WTC11 (cell line): Measurements from ENCODE around the gene DISP3. TPM values are rescaled to one million over a fixed set of nuclear protein-coding genes. Genes with fewer than 3 reads are reported as not detected.

ENCODE experiments used
- ATAC-seq: fragments of 200-7000 bp; cut with Tn5 transposase; 2 replicates; pipeline ENCODE4 v1.10.0; 2021; ENCODE audit warnings: mild to moderate bottlenecking, moderate library complexity
- CTCF ChIA-PET: fragments of 300-600 bp; sonication (Branson Sonifier 250); formaldehyde crosslinking; loops from one replicate; lab custom pipeline; 2021; ENCODE audit warnings: antibody characterized with exemption; lab: Charles Lee
- POLR2A ChIA-PET: fragments of 350-600 bp; sonication (Branson Sonifier 250); formaldehyde crosslinking; loops from one replicate; lab custom pipeline; 2021; ENCODE audit warnings: antibody characterized with exemption; lab: Charles Lee
- DNase-seq: peaks from one replicate; pipeline ENCODE4 v3.0.0; 2021; ENCODE audit warnings: low spot score
- H3K27ac Mint-ChIP-seq: 2 replicates; pipeline ENCODE4 v1.8.0; 2021; ENCODE audit warnings: mixed read lengths
- H3K27me3 Mint-ChIP-seq: 2 replicates; pipeline ENCODE4 v1.8.0; 2021; ENCODE audit warnings: low read depth, mild to moderate bottlenecking, moderate library complexity, mixed read lengths
- H3K36me3 Mint-ChIP-seq: 2 replicates; pipeline ENCODE4 v1.8.0; 2021; ENCODE audit warnings: mixed read lengths
- H3K4me1 Mint-ChIP-seq: 2 replicates; pipeline ENCODE4 v1.8.0; 2022; ENCODE audit warnings: mixed read lengths
- H3K4me3 Mint-ChIP-seq: 2 replicates; pipeline ENCODE4 v1.8.0; 2021; ENCODE audit warnings: mild to moderate bottlenecking, moderate library complexity, mixed read lengths
- H3K9me3 Mint-ChIP-seq: 2 replicates; pipeline ENCODE4 v1.8.0; 2021; ENCODE audit warnings: mixed read lengths
- CBFB ChIP-seq: sonication (generic); formaldehyde crosslinking; IDR thresholded peaks from 2 replicates; pipeline ENCODE4 v1.8.1; 2022; ENCODE audit warnings: mild to moderate bottlenecking, low read depth, missing genetic modification reagents
- ETV6 ChIP-seq: sonication (generic); formaldehyde crosslinking; IDR thresholded peaks from 2 replicates; pipeline ENCODE4 v1.8.1; 2022; ENCODE audit warnings: mild to moderate bottlenecking, missing genetic modification reagents
- FOXP1 ChIP-seq: sonication (generic); formaldehyde crosslinking; IDR thresholded peaks from 2 replicates; pipeline ENCODE4 v1.8.0; 2022; ENCODE audit warnings: missing genetic modification reagents, mild to moderate bottlenecking, moderate library complexity, borderline replicate concordance
- GABPB1 ChIP-seq: sonication (generic); formaldehyde crosslinking; IDR thresholded peaks from 2 replicates; pipeline ENCODE4 v1.8.1; 2023; ENCODE audit warnings: mild to moderate bottlenecking, missing genetic modification reagents
- GRHL2 ChIP-seq: fragments of 250-450 bp; sonication (Bioruptor Pico); IDR thresholded peaks from 2 replicates; pipeline ENCODE4 v1.8.0; 2022; ENCODE audit warnings: mild to moderate bottlenecking, moderate library complexity; ENCODE audit not compliant: insufficient replicate concordance, severe bottlenecking
- HMGXB4 ChIP-seq: sonication (generic); formaldehyde crosslinking; IDR thresholded peaks from 2 replicates; pipeline ENCODE4 v1.8.1; 2023; ENCODE audit warnings: mild to moderate bottlenecking, moderate library complexity, missing genetic modification reagents
- JAZF1 ChIP-seq: fragments of 250-450 bp; sonication (Bioruptor Pico); IDR thresholded peaks from 2 replicates; pipeline ENCODE4 v1.9.0; 2021; ENCODE audit warnings: moderate library complexity, mild to moderate bottlenecking, inconsistent platforms
- NR1H2 ChIP-seq: sonication (generic); formaldehyde crosslinking; IDR thresholded peaks from 2 replicates; pipeline ENCODE4 v1.9.0; 2021; ENCODE audit warnings: mild to moderate bottlenecking, moderate library complexity, missing genetic modification reagents
- PRDM15 ChIP-seq: sonication (generic); formaldehyde crosslinking; IDR thresholded peaks from 2 replicates; pipeline ENCODE4 v1.8.0; 2022; ENCODE audit warnings: missing genetic modification reagents
- SMAD3 ChIP-seq: sonication (generic); formaldehyde crosslinking; IDR thresholded peaks from 2 replicates; pipeline ENCODE4 v1.8.0; 2022; ENCODE audit warnings: missing genetic modification reagents, mild to moderate bottlenecking, borderline replicate concordance
- SP1 ChIP-seq: sonication (generic); formaldehyde crosslinking; conservative IDR thresholded peaks from 2 replicates; pipeline ENCODE4 v1.8.1; 2022; ENCODE audit warnings: missing genetic modification reagents
- TEAD4 ChIP-seq: sonication (generic); formaldehyde crosslinking; IDR thresholded peaks from 2 replicates; pipeline ENCODE4 v1.8.0; 2022; ENCODE audit warnings: mild to moderate bottlenecking, missing genetic modification reagents
- USF1 ChIP-seq: sonication (generic); formaldehyde crosslinking; IDR thresholded peaks from 2 replicates; pipeline ENCODE4 v1.8.0; 2022; ENCODE audit warnings: mild to moderate bottlenecking, missing genetic modification reagents
- ZBTB43 ChIP-seq: sonication (generic); formaldehyde crosslinking; IDR thresholded peaks from 2 replicates; pipeline ENCODE4 v1.8.1; 2023; ENCODE audit warnings: mild to moderate bottlenecking, missing genetic modification reagents
- ZNF138 ChIP-seq: sonication (generic); formaldehyde crosslinking; conservative IDR thresholded peaks from 2 replicates; pipeline ENCODE4 v1.8.1; 2022; ENCODE audit warnings: mild to moderate bottlenecking, moderate library complexity, missing genetic modification reagents
- ZNF416 ChIP-seq: fragments of 250-450 bp; sonication (Bioruptor Pico); IDR thresholded peaks from 2 replicates; pipeline ENCODE4 v1.9.0; 2021; ENCODE audit warnings: mild to moderate bottlenecking, inconsistent platforms
- total RNA-seq: library from RNA; stranded (reverse); gene quantifications from 3 replicates; pipeline ENCODE4 v1.2.3, GENCODE V29; 2021
- TF ChIP-seq, protein P1 (sequence below): sonication (generic); formaldehyde crosslinking; conservative IDR thresholded peaks from 2 replicates; pipeline ENCODE4 v1.8.1; 2022; ENCODE audit warnings: mild to moderate bottlenecking, missing genetic modification reagents
- TF ChIP-seq, protein P2 (sequence below): sonication (generic); formaldehyde crosslinking; IDR thresholded peaks from 2 replicates; pipeline ENCODE4 v1.8.1; 2022; ENCODE audit warnings: mild to moderate bottlenecking, missing genetic modification reagents, moderate library complexity, borderline replicate concordance
- TF ChIP-seq, protein P3 (sequence below): sonication (generic); formaldehyde crosslinking; IDR thresholded peaks from 2 replicates; pipeline ENCODE4 v1.8.1; 2022; ENCODE audit warnings: low read depth, missing genetic modification reagents, borderline replicate concordance

The DISP3 gene
- total RNA-seq, 1 experiment from 2014 or later = 6.0 TPM

DNA sequence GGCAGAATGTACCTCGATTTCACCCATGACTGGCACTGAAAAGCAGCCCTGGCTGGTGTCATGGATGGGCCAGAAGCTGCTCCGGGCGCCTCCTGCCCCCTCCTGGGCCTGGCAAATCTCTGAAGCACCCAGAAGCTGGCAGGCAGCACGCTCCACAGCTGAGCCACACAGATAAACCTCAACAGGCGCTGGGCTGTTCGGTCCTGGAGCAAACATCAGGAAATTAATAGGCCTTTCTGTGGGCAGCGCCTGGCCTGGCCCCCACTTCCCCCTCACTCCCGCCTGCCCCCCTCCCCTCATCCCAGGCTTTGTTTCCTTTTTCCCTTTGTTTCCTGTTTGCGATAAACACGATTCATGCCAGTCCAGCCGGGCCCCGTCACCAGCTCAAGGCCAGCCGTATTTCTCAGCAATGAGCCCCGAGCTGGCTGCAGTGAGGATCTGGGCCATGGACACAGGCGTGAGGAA is 20.1 kb upstream of the DISP3 start:
- no peak for ATAC-seq
- no peaks in the 10 kb centered on the region for H3K36me3 Mint-ChIP-seq
- POLR2A ChIA-PET = no interaction called here
- H3K4me1 Mint-ChIP-seq = peaks cover 5% of the 10 kb centered on the region; the same call in 1 of the 2 replicates
- H3K4me3 Mint-ChIP-seq = no peak overlapping the region
- CTCF ChIA-PET = interaction anchor here (0.6 to 2.0 kb wide), 4 partner anchors 15 to 230 kb away, joined by 3 to 5 read pairs (median 4); no protein-coding TSS in a partner anchor
- TF ChIP-seq ZNF416 (CRISPR knock-in tag) (no peak), USF1 (CRISPR knock-in tag) (no peak), SP1 (no peak), JAZF1 (CRISPR knock-in tag) (no peak), GABPB1 (CRISPR knock-in tag) (no peak)
- TF ChIP-seq, protein P1, sequence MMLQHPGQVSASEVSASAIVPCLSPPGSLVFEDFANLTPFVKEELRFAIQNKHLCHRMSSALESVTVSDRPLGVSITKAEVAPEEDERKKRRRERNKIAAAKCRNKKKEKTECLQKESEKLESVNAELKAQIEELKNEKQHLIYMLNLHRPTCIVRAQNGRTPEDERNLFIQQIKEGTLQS (CRISPR knock-in tag) = no peak
- H3K27ac Mint-ChIP-seq = no peak overlapping the region
- no peaks in the 10 kb centered on the region for H3K9me3 Mint-ChIP-seq
- DNase-seq = no peak
- H3K27me3 Mint-ChIP-seq = no peaks in the 10 kb centered on the region

DNA sequence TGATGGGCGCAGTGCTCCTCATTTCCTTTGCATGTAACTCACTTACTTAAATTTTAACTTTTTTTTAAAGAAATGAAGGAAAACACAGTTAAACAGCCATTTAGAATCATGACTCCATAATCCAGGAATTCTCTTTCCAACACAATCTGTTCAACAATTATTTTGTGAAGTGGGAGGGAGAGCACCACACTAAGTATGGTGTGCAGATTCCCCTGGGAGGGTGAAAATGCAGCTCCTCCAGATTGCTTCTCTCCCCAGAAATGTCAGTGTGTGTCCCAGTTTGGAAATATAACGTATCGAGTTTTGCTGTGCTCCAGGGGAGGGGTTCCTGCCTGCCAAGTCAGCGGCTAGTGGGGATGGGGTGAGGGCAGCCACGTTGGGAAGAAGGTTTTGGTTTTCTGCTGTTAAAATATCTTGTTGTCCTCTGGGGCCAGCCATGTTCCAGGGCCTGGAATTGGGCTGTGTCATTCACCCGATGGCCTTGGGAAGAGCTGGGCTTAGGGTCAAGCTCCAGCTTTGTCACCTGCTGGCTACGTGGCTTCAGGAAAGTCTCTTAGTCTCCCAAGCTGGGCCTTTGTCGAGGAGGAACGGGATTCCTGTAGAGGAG is 17.3 kb upstream of the DISP3 start:
- TF ChIP-seq FOXP1 (no peak), TEAD4 (CRISPR knock-in tag) (no peak), GRHL2 (no peak), SMAD3 (CRISPR knock-in tag) (no peak), ZBTB43 (CRISPR knock-in tag) (no peak)
- POLR2A ChIA-PET = no interaction called here
- CTCF ChIA-PET = no interaction called here
- ATAC-seq = no peak
- Mint-ChIP-seq H3K4me1 (no peaks in the 10 kb centered on the region), H3K27me3 (no peaks in the 10 kb centered on the region), H3K27ac (no peak overlapping the region), H3K9me3 (no peaks in the 10 kb centered on the region), H3K36me3 (no peaks in the 10 kb centered on the region), H3K4me3 (no peak overlapping the region)
- no peak for DNase-seq

DNA sequence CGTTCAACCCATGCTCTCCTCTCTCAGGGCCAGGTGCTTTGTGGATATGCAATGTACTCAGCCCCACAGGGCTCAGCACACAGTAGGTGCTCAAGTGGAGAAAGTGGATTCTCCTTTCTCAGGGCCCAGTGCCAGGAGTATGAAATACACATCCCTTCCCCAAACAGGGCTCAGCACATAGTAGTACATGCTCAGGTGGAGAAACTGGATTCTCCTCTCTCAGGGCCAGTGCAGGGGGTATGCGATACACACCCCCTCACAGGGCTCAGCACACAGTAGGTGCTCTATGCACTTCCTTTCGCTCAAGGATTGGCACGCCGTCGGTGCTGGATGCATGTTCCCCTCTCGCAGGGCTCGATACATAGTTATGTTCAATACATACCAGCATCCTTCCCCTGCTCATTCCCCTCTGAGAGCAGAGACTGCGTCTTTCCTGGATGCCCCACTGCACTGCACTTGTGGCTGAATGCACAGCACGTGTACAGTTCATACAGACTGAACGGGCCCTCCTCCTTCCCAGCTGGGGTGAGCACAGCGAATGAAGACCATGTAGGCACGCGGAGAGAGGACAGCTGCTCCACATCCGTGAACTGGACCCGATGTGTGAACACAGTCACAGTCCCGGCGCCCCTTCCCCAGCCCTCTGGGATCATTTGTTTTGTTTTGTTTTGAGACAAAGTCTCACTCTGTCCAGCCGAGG is 16.6 kb upstream of the DISP3 start:
- no peak overlapping the region for H3K27ac Mint-ChIP-seq
- no peaks in the 10 kb centered on the region for H3K36me3 Mint-ChIP-seq
- no peaks in the 10 kb centered on the region for H3K27me3 Mint-ChIP-seq
- DNase-seq (no peak), ATAC-seq (no peak)
- H3K9me3 Mint-ChIP-seq = peaks cover 2% of the 10 kb centered on the region; the same call in 1 of the 2 replicates
- H3K4me3 Mint-ChIP-seq = no peak overlapping the region
- H3K4me1 Mint-ChIP-seq = no peaks in the 10 kb centered on the region
- ChIA-PET POLR2A (no interaction called here), CTCF (no interaction called here)
- TF ChIP-seq, protein P2, sequence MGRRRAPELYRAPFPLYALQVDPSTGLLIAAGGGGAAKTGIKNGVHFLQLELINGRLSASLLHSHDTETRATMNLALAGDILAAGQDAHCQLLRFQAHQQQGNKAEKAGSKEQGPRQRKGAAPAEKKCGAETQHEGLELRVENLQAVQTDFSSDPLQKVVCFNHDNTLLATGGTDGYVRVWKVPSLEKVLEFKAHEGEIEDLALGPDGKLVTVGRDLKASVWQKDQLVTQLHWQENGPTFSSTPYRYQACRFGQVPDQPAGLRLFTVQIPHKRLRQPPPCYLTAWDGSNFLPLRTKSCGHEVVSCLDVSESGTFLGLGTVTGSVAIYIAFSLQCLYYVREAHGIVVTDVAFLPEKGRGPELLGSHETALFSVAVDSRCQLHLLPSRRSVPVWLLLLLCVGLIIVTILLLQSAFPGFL (CRISPR knock-in tag) = no peak
- TF ChIP-seq CBFB (CRISPR knock-in tag) (no peak), PRDM15 (no peak), ZNF138 (CRISPR knock-in tag) (no peak), HMGXB4 (CRISPR knock-in tag) (no peak), NR1H2 (no peak), ETV6 (CRISPR knock-in tag) (no peak), FOXP1 (no peak)
- TF ChIP-seq, protein P3, sequence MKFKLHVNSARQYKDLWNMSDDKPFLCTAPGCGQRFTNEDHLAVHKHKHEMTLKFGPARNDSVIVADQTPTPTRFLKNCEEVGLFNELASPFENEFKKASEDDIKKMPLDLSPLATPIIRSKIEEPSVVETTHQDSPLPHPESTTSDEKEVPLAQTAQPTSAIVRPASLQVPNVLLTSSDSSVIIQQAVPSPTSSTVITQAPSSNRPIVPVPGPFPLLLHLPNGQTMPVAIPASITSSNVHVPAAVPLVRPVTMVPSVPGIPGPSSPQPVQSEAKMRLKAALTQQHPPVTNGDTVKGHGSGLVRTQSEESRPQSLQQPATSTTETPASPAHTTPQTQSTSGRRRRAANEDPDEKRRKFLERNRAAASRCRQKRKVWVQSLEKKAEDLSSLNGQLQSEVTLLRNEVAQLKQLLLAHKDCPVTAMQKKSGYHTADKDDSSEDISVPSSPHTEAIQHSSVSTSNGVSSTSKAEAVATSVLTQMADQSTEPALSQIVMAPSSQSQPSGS (CRISPR knock-in tag) = no peak
